Tongue (tissue), 2 donors: ENCODE results near the gene ZBTB47. TPM values are rescaled to one million over a fixed set of nuclear protein-coding genes. Genes with fewer than 3 reads are reported as not detected.

Experiments
- DNase-seq: peaks from one replicate; pipeline ENCODE4 v3.0.0-alpha.2; 2015
- total RNA-seq: library from RNA; depleted of rRNA; stranded (reverse); fragments of >200 nt; gene quantifications from one replicate; pipeline ENCODE4 v1.2.3, GENCODE V29; 2014

ZBTB47 gene
- total RNA-seq, 1 donor from 2014 or later: 41.5 TPM

DNA sequence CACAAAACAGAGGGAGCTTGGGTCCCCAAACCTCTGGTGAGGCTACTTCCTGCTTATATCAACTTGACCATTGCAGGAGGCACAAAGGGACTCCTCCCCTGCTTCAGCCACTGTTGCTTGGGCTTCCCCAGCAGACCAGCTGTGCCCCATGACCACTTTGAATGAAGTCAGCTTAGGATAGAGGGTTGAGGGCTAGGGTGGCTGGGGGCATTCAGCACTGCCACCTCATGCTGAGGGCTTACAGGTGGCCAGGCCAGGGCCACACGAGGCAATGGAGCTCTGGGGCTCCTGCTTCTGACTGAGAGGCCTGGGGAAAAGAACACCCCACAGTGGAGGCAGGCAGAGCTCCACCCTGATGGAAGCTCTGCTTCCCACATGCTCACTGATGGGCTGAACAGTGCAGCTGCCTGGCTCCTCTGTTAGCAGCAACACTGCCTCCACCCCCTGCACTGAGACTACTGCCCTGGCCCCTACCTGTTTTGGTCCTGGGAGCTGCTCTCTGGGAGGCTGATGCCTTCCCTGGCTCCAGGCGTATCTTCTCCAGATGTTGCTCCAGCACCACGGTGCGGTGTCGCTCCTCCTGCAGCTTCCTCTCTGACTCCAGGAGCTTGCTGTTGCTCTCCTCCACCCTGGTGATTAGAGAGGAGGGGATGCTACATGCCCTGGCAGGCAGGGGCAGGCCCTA is 59.3 kb downstream of the ZBTB47 start:
- DNase-seq: no peak

DNA sequence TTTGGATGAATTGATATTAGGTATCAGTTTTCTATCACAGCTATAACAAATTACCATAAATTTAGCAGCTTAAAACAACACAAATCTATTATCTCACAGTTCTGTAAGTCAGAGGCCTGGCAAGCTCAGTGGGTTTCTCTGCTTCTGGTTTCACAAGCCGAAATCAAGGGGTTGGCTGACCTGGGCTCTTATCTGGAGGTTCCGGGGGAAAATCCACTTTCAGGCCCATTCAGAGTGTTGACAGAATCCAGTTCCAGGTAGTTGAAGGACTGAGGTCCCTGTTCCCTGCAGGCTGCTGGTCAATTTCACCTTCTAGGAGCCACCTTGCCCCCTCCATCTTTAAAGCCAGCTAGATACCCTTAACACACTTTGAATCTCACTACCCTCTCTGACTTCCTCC is 60.2 kb downstream of the ZBTB47 start:
- no peak for DNase-seq

DNA sequence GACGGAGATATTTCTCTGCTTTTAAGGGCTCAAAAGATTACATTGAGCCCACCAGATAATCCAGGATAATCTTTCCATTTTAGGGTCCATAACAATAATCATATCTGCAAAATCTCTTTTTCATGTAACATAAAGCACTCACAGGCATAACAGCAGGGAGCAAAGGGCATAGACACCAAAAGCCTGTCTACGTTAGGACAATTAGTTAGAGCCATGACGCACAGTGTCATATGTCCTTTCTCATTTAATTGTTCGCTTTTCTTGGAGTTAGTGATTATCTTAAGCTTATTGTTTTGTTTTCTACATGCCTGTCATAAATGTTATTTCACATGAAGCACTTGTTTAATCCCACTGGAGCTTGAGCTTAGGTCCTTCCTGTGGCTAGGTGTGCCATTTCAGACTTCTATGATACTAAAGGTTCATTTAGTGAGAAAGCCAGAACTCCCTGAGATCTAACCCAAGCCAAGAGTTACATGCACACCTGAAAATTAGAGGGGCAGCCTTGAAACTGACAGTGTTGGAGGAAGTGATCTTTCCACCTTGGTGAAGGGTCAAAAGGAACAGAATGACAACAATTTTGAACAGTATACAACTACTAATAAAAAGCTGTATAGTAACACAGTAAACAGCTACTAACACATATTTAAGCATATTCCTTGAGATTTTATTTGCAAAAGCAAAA is 60.8 kb downstream of the ZBTB47 start:
- no peak for DNase-seq

Other genes with a start within 250 kb of the ZBTB47 start
- gene LYZL4, start 243.1 kb upstream of the ZBTB47 start, total RNA-seq: not detected
- 18.7 TPM for gene VIPR1, start 151.1 kb upstream of the ZBTB47 start, total RNA-seq
- gene SEC22C, start 71.7 kb upstream of the ZBTB47 start, total RNA-seq: 45.5 TPM
- 16.3 TPM for gene SS18L2, start 62.8 kb upstream of the ZBTB47 start, total RNA-seq
- gene NKTR, start 53.0 kb upstream of the ZBTB47 start, total RNA-seq: 182 TPM
- 159 TPM for gene KLHL40, start 31.8 kb downstream of the ZBTB47 start, total RNA-seq
- gene HHATL, start 49.1 kb downstream of the ZBTB47 start, total RNA-seq: 51.8 TPM
- 1.1 TPM for gene CCDC13, start 119.6 kb downstream of the ZBTB47 start, total RNA-seq
- 137 TPM for gene HIGD1A, start 150.8 kb downstream of the ZBTB47 start, total RNA-seq
- 2.2 TPM for gene ACKR2, start 155.7 kb downstream of the ZBTB47 start, total RNA-seq
- not detected for gene CYP8B1, start 222.2 kb downstream of the ZBTB47 start, total RNA-seq